HepG2 (cell line): Measurements from ENCODE around the gene AMIGO3. TPM values are rescaled to one million over a fixed set of nuclear protein-coding genes. Genes with fewer than 3 reads are reported as not detected.

Source experiments
- AKNA ChIP-seq: sonication (generic); formaldehyde crosslinking; IDR thresholded peaks from 2 replicates; pipeline ENCODE4 v1.4.0; 2020; ENCODE audit warnings: missing genetic modification reagents, borderline replicate concordance
- BRD4 ChIP-seq: sonication (generic); formaldehyde crosslinking; IDR thresholded peaks from 2 replicates; pipeline ENCODE4 v1.4.0; 2020; ENCODE audit warnings: missing genetic modification reagents
- CENPT ChIP-seq: sonication (generic); formaldehyde crosslinking; IDR thresholded peaks from 2 replicates; pipeline ENCODE4 v1.8.0; 2022; ENCODE audit warnings: low read depth, mild to moderate bottlenecking, moderate library complexity, missing genetic modification reagents
- ETV5 ChIP-seq: IDR thresholded peaks from 2 replicates; pipeline ENCODE4 v1.6.1; 2018; ENCODE audit warnings: missing biosample characterization, missing genetic modification reagents, inconsistent platforms, borderline replicate concordance
- FOSL1 ChIP-seq: sonication (generic); formaldehyde crosslinking; IDR thresholded peaks from 2 replicates; pipeline ENCODE4 v1.9.0; 2021; ENCODE audit warnings: missing genetic modification reagents, borderline replicate concordance
- GATAD1 ChIP-seq: IDR thresholded peaks from 2 replicates; pipeline ENCODE4 v1.6.1; 2016; ENCODE audit warnings: missing genetic modification reagents, missing compliant biosample characterization
- GRHL1 ChIP-seq: sonication (generic); formaldehyde crosslinking; conservative IDR thresholded peaks from 2 replicates; pipeline ENCODE4 v1.8.0; 2022; ENCODE audit warnings: missing genetic modification reagents
- HIVEP1 ChIP-seq: sonication (generic); formaldehyde crosslinking; IDR thresholded peaks from 2 replicates; pipeline ENCODE4 v1.4.0; 2020; ENCODE audit warnings: mild to moderate bottlenecking, missing genetic modification reagents
- MTA3 ChIP-seq: sonication (generic); formaldehyde crosslinking; IDR thresholded peaks from 2 replicates; pipeline ENCODE4 v1.4.0; 2020; ENCODE audit warnings: missing genetic modification reagents
- MXD4 ChIP-seq: IDR thresholded peaks from 2 replicates; pipeline ENCODE4 v1.6.1; 2016; ENCODE audit warnings: mild to moderate bottlenecking, missing biosample characterization, missing genetic modification reagents
- NFIB ChIP-seq: sonication (generic); formaldehyde crosslinking; IDR thresholded peaks from 2 replicates; pipeline ENCODE4 v1.9.0; 2021; ENCODE audit warnings: missing genetic modification reagents, mild to moderate bottlenecking, borderline replicate concordance
- NFYB ChIP-seq: sonication (generic); formaldehyde crosslinking; IDR thresholded peaks from 2 replicates; pipeline ENCODE4 v1.4.0; 2020; ENCODE audit warnings: missing genetic modification reagents
- POLR2AphosphoS5 ChIP-seq: IDR thresholded peaks from 2 replicates; pipeline ENCODE4 v1.6.1; 2012; ENCODE audit warnings: low read depth, low read length
- STAT5B ChIP-seq: sonication (generic); formaldehyde crosslinking; IDR thresholded peaks from 2 replicates; pipeline ENCODE4 v1.4.0; 2020; ENCODE audit warnings: missing genetic modification reagents
- ZNF251 ChIP-seq: sonication (generic); formaldehyde crosslinking; IDR thresholded peaks from 2 replicates; pipeline ENCODE4 v1.9.0; 2021; ENCODE audit warnings: mild to moderate bottlenecking, missing genetic modification reagents
- ZNF350 ChIP-seq: sonication (generic); formaldehyde crosslinking; IDR thresholded peaks from 2 replicates; pipeline ENCODE4 v1.4.0; 2020; ENCODE audit warnings: mild to moderate bottlenecking, low read depth, missing genetic modification reagents, borderline replicate concordance
- ZNF512B ChIP-seq: sonication (generic); formaldehyde crosslinking; IDR thresholded peaks from 2 replicates; pipeline ENCODE4 v1.5.1; 2020; ENCODE audit warnings: missing genetic modification reagents, mild to moderate bottlenecking, borderline replicate concordance
- ZNF563 ChIP-seq: sonication (generic); formaldehyde crosslinking; IDR thresholded peaks from 2 replicates; pipeline ENCODE4 v1.8.0; 2022; ENCODE audit warnings: mild to moderate bottlenecking, moderate library complexity, missing genetic modification reagents
- ZNF607 ChIP-seq: sonication (generic); formaldehyde crosslinking; IDR thresholded peaks from 2 replicates; pipeline ENCODE4 v1.5.1; 2020; ENCODE audit warnings: missing genetic modification reagents, mild to moderate bottlenecking, borderline replicate concordance
- ZNF619 ChIP-seq: sonication (generic); formaldehyde crosslinking; IDR thresholded peaks from 2 replicates; pipeline ENCODE4 v1.4.0; 2020; ENCODE audit warnings: mild to moderate bottlenecking, missing genetic modification reagents
- ZNF703 ChIP-seq: sonication (generic); formaldehyde crosslinking; IDR thresholded peaks from 2 replicates; pipeline ENCODE4 v1.5.1; 2020; ENCODE audit warnings: missing genetic modification reagents, mild to moderate bottlenecking, moderate library complexity, borderline replicate concordance
- polyA plus RNA-seq, 8 experiments: library from polyadenylated mRNA; depleted of rRNA in 3 of 8; stranded (reverse) in 7 of 8; unstranded in 1 of 8; fragments of >200 nt; fragmentation: Illumina TruSeq in 4 of 8; extraction: Trizol in 4 of 8; gene quantifications; 2 replicates each; pipeline versions ENCODE4 v1.2.1 to v1.2.3, GENCODE V29; 2011 to 2016; ENCODE audit warnings: low read depth in 4 of 8, missing spikeins in 1 of 8, mixed read lengths in 1 of 8; ENCODE audit not compliant: insufficient read depth in 1 of 8
- total RNA-seq, 5 experiments: library from RNA; depleted of rRNA; stranded (reverse); fragments of >200 nt; fragmentation: Illumina TruSeq; extraction: Trizol; gene quantifications; 2 replicates each; pipeline ENCODE4 v1.2.3, GENCODE V29; 2016; ENCODE audit warnings: low read depth in 1 of 5

The AMIGO3 gene
- total and polyA plus RNA-seq, 2 of the 13 experiments (the other 11 are each of a cell fraction or from before 2014, with no cell fraction given): 0.35 TPM; not detected in 1

DNA sequence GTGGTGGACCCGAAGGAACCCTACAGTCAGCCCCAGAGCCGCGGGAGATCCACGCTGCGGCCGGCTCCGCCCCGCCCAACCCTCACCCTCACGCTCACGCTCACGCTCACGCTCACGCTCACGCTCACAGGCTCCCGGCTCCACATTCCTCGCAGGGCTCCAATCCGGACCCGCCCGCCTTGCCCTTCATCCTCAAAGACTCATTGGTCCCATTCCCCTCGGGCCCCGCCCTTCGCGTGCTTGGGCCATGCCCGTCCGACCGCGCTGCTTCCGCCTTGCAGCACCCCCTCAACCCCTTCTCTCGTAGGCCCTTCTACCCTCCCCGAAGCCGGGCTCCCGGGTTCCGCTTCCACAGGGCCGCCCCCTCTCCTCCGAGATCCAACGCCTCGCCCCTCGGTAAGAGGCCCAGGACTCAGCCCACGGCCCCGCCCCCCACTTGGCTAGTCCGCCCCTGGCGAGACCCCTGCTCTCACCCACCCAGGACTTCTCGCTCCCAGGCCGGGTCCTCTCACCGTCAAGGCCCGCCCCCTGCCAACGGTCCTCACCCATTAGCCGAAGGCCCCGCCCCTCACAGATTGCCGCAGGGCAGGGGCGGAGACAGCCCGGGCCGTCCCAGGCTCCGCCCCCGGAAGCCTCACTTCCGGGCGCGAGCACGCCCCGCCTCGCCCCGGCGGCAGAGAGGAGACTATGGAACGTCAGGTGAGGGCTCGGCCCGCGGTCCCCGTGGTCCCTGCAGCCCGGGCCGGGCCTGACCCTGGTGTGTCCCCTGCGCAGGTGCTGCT, 45.6 kb downstream of the AMIGO3 start, which contains the start of gene APEH (continued):
- TF ChIP-seq ZNF512B (CRISPR knock-in tag) (no peak), ZNF703 (CRISPR knock-in tag) (0 out of 2 replicates have a peak, but pooled peaks have one; percentile 44), GRHL1 (CRISPR knock-in tag) (no peak), ZNF619 (CRISPR knock-in tag) (peak; percentile 74; the same call in 1 of the 2 replicates), HIVEP1 (CRISPR knock-in tag) (no peak; the same call in none of the 2 replicates), MXD4 (CRISPR knock-in tag) (no peak; the same call in 1 of the 2 replicates), ZNF607 (no peak; the same call in none of the 2 replicates), ZNF563 (CRISPR knock-in tag) (peak; percentile 69), STAT5B (no peak), NFYB (CRISPR knock-in tag) (peak; percentile 65), AKNA (CRISPR knock-in tag) (no peak), ZNF251 (no peak), GATAD1 (CRISPR knock-in tag) (peak; percentile 72), FOSL1 (CRISPR knock-in tag) (no peak), BRD4 (CRISPR knock-in tag) (no peak), ZNF350 (CRISPR knock-in tag) (no peak; the same call in 1 of the 2 replicates), POLR2AphosphoS5 (peak; percentile 62), NFIB (CRISPR knock-in tag) (no peak), ETV5 (CRISPR knock-in tag) (peak; percentile 91), CENPT (CRISPR knock-in tag) (no peak), MTA3 (CRISPR knock-in tag) (no peak)
